Suprapubic skin (tissue), 4 donors: ENCODE results near the gene CCDC88C. TPM values are rescaled to one million over a fixed set of nuclear protein-coding genes. Genes with fewer than 3 reads are reported as not detected.
"Not testable (repeated sequence)": the region's sequence is repeated elsewhere in the genome, so short reads cannot be mapped to it uniquely, and the experiment has no call there.

Experiments
- DNase-seq, 2 donors: peaks; one replicate each; pipeline ENCODE4 v3.0.0-alpha.2; 2019; ENCODE audit warnings: low spot score in 2 of 2
- H3K27ac ChIP-seq: fragments of 200-600 bp; sonication (generic); one replicate; pipeline ENCODE4 v1.5.1; 2019
- H3K27me3 ChIP-seq: fragments of 200-600 bp; sonication (generic); one replicate; pipeline ENCODE4 v1.5.1; 2019
- H3K36me3 ChIP-seq: fragments of 200-600 bp; sonication (generic); one replicate; pipeline ENCODE4 v1.5.1; 2019
- H3K4me1 ChIP-seq: fragments of 200-600 bp; sonication (generic); one replicate; pipeline ENCODE4 v1.5.1; 2019
- H3K4me3 ChIP-seq: fragments of 200-600 bp; sonication (generic); one replicate; pipeline ENCODE4 v1.5.1; 2019; ENCODE audit warnings: mild to moderate bottlenecking
- H3K9me3 ChIP-seq: fragments of 200-600 bp; sonication (generic); one replicate; pipeline ENCODE4 v1.5.1; 2019
- CTCF ChIP-seq, 2 donors: fragments of 200-600 bp in 1 of 2; fragments of 450-650 bp in 1 of 2; sonication (generic) in 1 of 2; IDR thresholded peaks; one replicate each; pipeline ENCODE4 v1.5.1; 2016 to 2019; ENCODE audit warnings: antibody characterized with exemption in 2 of 2, mild to moderate bottlenecking in 1 of 2, moderate library complexity in 1 of 2
- EP300 ChIP-seq: sonication (generic); formaldehyde crosslinking; IDR thresholded peaks from one replicate; pipeline ENCODE4 v1.6.1; 2017; ENCODE audit warnings: antibody characterized with exemption
- POLR2A ChIP-seq, 2 donors: fragments of 450-650 bp; IDR thresholded peaks; one replicate each; pipeline ENCODE4 v1.6.1; 2017; ENCODE audit warnings: antibody characterized with exemption in 2 of 2, mild to moderate bottlenecking in 2 of 2, moderate library complexity in 2 of 2
- POLR2AphosphoS5 ChIP-seq, 3 donors: sonication (generic); formaldehyde crosslinking; IDR thresholded peaks; one replicate each; pipeline ENCODE4 v1.6.1; 2017; ENCODE audit warnings: antibody characterized with exemption in 3 of 3
- WGBS: methylation state at CpG from one replicate; pipeline ENCODE4 v1.1.5; 2018; 5-methylcytosine and 5-hydroxymethylcytosine counted together
- total RNA-seq, 4 donors: library from RNA; depleted of rRNA; stranded (reverse); fragments of >200 nt; gene quantifications; one replicate each; pipeline ENCODE4 v1.1.0, GENCODE V29; 2016

CCDC88C gene
- total RNA-seq, 4 donors from 2014 or later, result 16.6 to 25.0 (median 22.8) TPM

- DNase-seq, result no peak
- Histone ChIP-seq H3K27me3 (no peaks in the 10 kb centered on the region), H3K36me3 (no peaks in the 10 kb centered on the region), H3K27ac (no peak overlapping the region), H3K9me3 (no peaks in the 10 kb centered on the region), H3K4me3 (no peak overlapping the region), H3K4me1 (no peaks in the 10 kb centered on the region)
- 83% methylated on average over 1 of the region's 1 CpG for WGBS
- TF ChIP-seq POLR2AphosphoS5 (IDR thresholded peaks at IDR 0.05), result no peak
- TF ChIP-seq EP300, result no peak
- no peak for TF ChIP-seq CTCF (IDR thresholded peaks at IDR 0.05)
- no peak for TF ChIP-seq POLR2A (IDR thresholded peaks at IDR 0.05)
Measured at GRCh38 chr14:91439345-91439744, 21.7 kb upstream of the CCDC88C start.

- Histone ChIP-seq H3K27ac (no peak overlapping the region), H3K9me3 (no peaks in the 10 kb centered on the region), H3K4me3 (no peak overlapping the region), H3K36me3 (no peaks in the 10 kb centered on the region), H3K27me3 (no peaks in the 10 kb centered on the region), H3K4me1 (no peaks in the 10 kb centered on the region)
- TF ChIP-seq EP300, result no peak
- TF ChIP-seq POLR2AphosphoS5 (IDR thresholded peaks at IDR 0.05), result no peak
- no peak for TF ChIP-seq CTCF (IDR thresholded peaks at IDR 0.05)
- TF ChIP-seq POLR2A (IDR thresholded peaks at IDR 0.05), result no peak
- no peak for DNase-seq
Measured at GRCh38 chr14:91438845-91439244, 21.2 kb upstream of the CCDC88C start.

- not testable (repeated sequence) for H3K4me3 ChIP-seq, H3K27me3 ChIP-seq, H3K27ac ChIP-seq, DNase-seq, H3K4me1 ChIP-seq, H3K9me3 ChIP-seq, H3K36me3 ChIP-seq
- WGBS, result 93% methylated on average over 16 of the region's 16 CpGs
Measured at GRCh38 chr14:91436266-91436665, 18.6 kb upstream of the CCDC88C start.

GRCh38 chr14:91429385-91429784 lies 11.8 kb upstream of the CCDC88C start:
- Histone ChIP-seq H3K36me3 (no peaks in the 10 kb centered on the region), H3K9me3 (no peaks in the 10 kb centered on the region), H3K4me1 (peaks cover 4% of the 10 kb centered on the region), H3K27ac (no peak overlapping the region), H3K27me3 (no peaks in the 10 kb centered on the region), H3K4me3 (no peak overlapping the region)
- TF ChIP-seq POLR2AphosphoS5 (IDR thresholded peaks at IDR 0.05) (no peak), POLR2A (IDR thresholded peaks at IDR 0.05) (no peak), CTCF (IDR thresholded peaks at IDR 0.05) (no peak), EP300 (no peak)
- WGBS, result 67% methylated on average over 3 of the region's 3 CpGs
- DNase-seq, result no peak

- not testable (repeated sequence) for H3K27me3 ChIP-seq, H3K4me1 ChIP-seq, H3K4me3 ChIP-seq, H3K36me3 ChIP-seq, DNase-seq, H3K27ac ChIP-seq, H3K9me3 ChIP-seq
- WGBS, result 39% methylated on average over 1 of the region's 1 CpG
Measured at GRCh38 chr14:91428931-91429330, 11.3 kb upstream of the CCDC88C start.

GRCh38 chr14:91425531-91425944 lies 7.9 kb upstream of the CCDC88C start:
- H3K27ac ChIP-seq, DNase-seq: not testable (repeated sequence)
- WGBS, result 77% methylated on average over 9 of the region's 9 CpGs

GRCh38 chr14:91424813-91425530 lies 7.4 kb upstream of the CCDC88C start:
- no peak overlapping the region for H3K4me3 ChIP-seq
- no peak overlapping the region for H3K27ac ChIP-seq
- peaks cover 4% of the 10 kb centered on the region for H3K4me1 ChIP-seq
- no peaks in the 10 kb centered on the region for H3K36me3 ChIP-seq
- no peaks in the 10 kb centered on the region for H3K27me3 ChIP-seq
- no peaks in the 10 kb centered on the region for H3K9me3 ChIP-seq
- no peak for DNase-seq
- TF ChIP-seq CTCF (IDR thresholded peaks at IDR 0.05) (no peak), POLR2AphosphoS5 (IDR thresholded peaks at IDR 0.05) (no peak), EP300 (no peak), POLR2A (IDR thresholded peaks at IDR 0.05) (no peak)
- 80% methylated on average over 9 of the region's 9 CpGs for WGBS

More at GRCh38 chr14:91425531-91425944, 7.9 kb upstream of the CCDC88C start:
- not testable (repeated sequence) for H3K9me3 ChIP-seq, H3K36me3 ChIP-seq, H3K4me1 ChIP-seq, H3K27me3 ChIP-seq, H3K4me3 ChIP-seq
